ENCODE data around the gene CAMK1D. TPM values are rescaled to one million over a fixed set of nuclear protein-coding genes. Genes with fewer than 3 reads are reported as not detected.

CAMK1D gene
- total and polyA plus RNA-seq, 2 of the 8 experiments (the other 6 are each of a cell fraction or from before 2014, with no cell fraction given) = 3.5 to 10.6 TPM

- TF ChIP-seq KDM4A (IDR thresholded peaks at IDR 0.05; ENCODE audit: low read depth, low read length, severe bottlenecking) (no peak), TAF1 (IDR thresholded peaks at IDR 0.05; ENCODE audit: low read depth, low read length) (no peak), SIRT6 (IDR thresholded peaks at IDR 0.05; ENCODE audit: low read length) (no peak), GTF2F1 (IDR thresholded peaks at IDR 0.05; ENCODE audit: borderline replicate concordance, low read depth, low read length) (no peak)
Measured at GRCh38 chr10:12808014-12808613, 458.8 kb downstream of the CAMK1D start (continued).

Data from H1 (cell line).